GM13976 (cell line): Measurements from ENCODE around the gene RPS6KA1.

ENCODE experiments used
- DNase-seq: peaks from one replicate; pipeline ENCODE4 v3.0.0; 2012; ENCODE audit warnings: low spot score
- in situ Hi-C: fragments of 300-500 bp; cut with MboI; formaldehyde crosslinking; loops from one replicate; pipeline ENCODE4 v1.12.0; 2022; ENCODE audit warnings: low sequenced_read_pairs, mixed read lengths, inconsistent platforms; ENCODE audit not compliant: unreplicated experiment
- TF ChIP-seq, protein P1 (sequence below): IDR thresholded peaks from 2 replicates; pipeline ENCODE4 v1.5.1; 2012; ENCODE audit warnings: borderline replicate concordance, mild to moderate bottlenecking; ENCODE audit not compliant: insufficient read depth; ENCODE audit errors: extremely low read depth, missing control alignments, control extremely low read depth

The RPS6KA1 gene

DNA sequence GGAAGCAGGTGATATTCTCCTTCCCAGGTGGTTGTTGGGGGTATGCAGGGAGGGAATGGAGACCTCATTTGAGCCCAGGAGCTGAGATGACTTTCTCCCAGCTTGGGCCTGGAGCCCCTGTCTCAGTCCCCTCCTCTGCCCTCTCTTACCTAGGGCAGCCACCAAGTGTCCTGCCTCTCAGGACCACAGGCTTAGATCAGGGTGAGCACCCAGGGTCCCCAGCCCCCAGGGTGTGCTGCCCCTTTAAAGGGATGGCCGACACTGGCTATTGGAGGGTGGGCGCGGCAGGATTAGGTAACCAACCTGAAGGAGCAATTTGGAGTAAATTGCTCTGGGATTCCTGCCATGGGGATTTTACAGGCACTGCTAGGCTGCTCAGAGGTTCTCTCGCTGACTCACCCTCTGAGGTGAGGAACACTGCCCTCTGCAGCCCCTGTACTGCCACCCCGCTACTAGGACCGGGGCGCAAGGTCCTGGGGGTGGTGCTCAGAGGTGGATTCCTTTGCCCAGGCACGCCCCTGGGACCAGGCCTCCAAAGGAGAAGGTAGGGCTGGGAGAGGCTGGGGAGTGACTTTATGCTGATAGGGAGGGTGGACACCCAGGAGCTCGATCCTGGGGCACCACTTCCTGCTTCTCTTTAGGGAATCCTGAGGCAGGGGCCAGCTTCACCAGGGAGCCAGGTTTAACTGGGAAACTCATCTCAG, 1.5 kb downstream of the RPS6KA1 start:
- in situ Hi-C loops: no loop called here
- TF ChIP-seq, protein P1, sequence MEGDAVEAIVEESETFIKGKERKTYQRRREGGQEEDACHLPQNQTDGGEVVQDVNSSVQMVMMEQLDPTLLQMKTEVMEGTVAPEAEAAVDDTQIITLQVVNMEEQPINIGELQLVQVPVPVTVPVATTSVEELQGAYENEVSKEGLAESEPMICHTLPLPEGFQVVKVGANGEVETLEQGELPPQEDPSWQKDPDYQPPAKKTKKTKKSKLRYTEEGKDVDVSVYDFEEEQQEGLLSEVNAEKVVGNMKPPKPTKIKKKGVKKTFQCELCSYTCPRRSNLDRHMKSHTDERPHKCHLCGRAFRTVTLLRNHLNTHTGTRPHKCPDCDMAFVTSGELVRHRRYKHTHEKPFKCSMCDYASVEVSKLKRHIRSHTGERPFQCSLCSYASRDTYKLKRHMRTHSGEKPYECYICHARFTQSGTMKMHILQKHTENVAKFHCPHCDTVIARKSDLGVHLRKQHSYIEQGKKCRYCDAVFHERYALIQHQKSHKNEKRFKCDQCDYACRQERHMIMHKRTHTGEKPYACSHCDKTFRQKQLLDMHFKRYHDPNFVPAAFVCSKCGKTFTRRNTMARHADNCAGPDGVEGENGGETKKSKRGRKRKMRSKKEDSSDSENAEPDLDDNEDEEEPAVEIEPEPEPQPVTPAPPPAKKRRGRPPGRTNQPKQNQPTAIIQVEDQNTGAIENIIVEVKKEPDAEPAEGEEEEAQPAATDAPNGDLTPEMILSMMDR: peak; percentile 13
- DNase-seq: peak; percentile 41

- TF ChIP-seq, protein P1: no peak
- peak; percentile 17 for DNase-seq
- in situ Hi-C loops: no loop called here
Measured at GRCh38 chr1:26531651-26532131, 2.1 kb downstream of the RPS6KA1 start.

- DNase-seq: peak; percentile 18
- TF ChIP-seq, protein P1: no peak
- in situ Hi-C loops: no loop called here
Measured at GRCh38 chr1:26533951-26534509, 4.5 kb downstream of the RPS6KA1 start.

DNA sequence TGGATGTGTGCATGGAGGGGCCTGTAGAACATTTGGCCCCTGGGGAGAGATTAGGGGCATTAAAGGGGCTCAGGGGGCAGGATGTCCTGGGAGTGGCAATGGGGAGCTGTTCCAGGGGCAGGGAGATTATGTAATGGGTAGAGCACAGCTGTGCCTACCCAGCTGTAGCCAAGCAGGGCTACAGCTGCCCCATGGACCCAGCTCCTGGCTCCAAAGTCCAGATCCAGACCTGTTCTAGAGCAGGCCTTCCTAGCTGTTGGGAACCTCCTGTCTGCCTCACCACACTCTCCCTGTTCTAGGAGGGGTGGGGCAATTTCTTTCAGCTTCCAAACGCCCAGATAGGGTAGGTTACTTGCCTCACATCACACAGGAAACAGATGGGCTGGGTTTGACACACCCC, 5.6 kb downstream of the RPS6KA1 start:
- TF ChIP-seq, protein P1: no peak
- peak; percentile 6 for DNase-seq
- in situ Hi-C loops: no loop called here

DNA sequence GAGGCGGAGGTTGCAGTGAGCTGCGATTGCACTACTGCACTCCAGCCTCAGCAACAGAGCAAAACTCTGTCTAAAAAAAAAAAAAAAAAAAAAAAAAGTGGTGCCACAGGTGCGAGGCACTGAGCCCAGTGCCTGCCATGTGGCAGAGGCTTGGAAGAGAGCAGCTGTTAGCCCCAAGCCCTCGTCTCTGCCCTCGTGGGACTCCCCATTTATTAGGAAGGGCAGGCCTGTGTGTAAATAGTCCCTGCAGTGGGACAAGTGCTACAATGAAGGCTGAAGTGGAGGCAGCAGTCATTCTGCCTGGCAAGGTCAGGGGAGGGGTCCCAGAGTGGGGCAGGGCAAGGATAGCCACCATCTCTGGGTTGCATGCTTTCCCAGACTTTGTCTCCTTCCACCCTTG, 6.5 kb downstream of the RPS6KA1 start:
- in situ Hi-C loops: no loop called here
- TF ChIP-seq, protein P1: no peak
- no peak for DNase-seq

GRCh38 chr1:26536521-26536920, 7.0 kb downstream of the RPS6KA1 start:
- TF ChIP-seq, protein P1: no peak
- DNase-seq: no peak
- in situ Hi-C loops: no loop called here
